CD4-positive, alpha-beta T cell (primary cell): ENCODE measurements around the gene LRRC15. TPM values are rescaled to one million over a fixed set of nuclear protein-coding genes. Genes with fewer than 3 reads are reported as not detected.

ENCODE experiments used
- ATAC-seq: fragments of 200-7000 bp; cut with Tn5 transposase; one replicate; pipeline ENCODE4 v1.10.0; 2022; ENCODE audit warnings: mild to moderate bottlenecking; ENCODE audit not compliant: poor library complexity
- CTCF ChIA-PET: fragments of 350-600 bp; sonication (Branson Sonifier 250); formaldehyde crosslinking; loops from one replicate; lab custom pipeline; 2021; ENCODE audit warnings: antibody characterized with exemption, inconsistent platforms; lab: Charles Lee
- POLR2A ChIA-PET: fragments of 350-600 bp; sonication (Branson Sonifier 250); formaldehyde crosslinking; loops from one replicate; lab custom pipeline; 2021; ENCODE audit warnings: antibody characterized with exemption, inconsistent platforms; lab: Charles Lee
- DNase-seq, 14 experiments: peaks; one replicate each; pipeline ENCODE4 v3.0.0-alpha.2; 2013 to 2020; ENCODE audit warnings: mixed read lengths in 2 of 14
- H3K27ac ChIP-seq, 2 donors: one replicate each; pipeline versions ENCODE4 v1.5.1 to v1.7.0; 2013; ENCODE audit warnings: low read length in 2 of 2, low read depth in 1 of 2, mild to moderate bottlenecking in 1 of 2
- H3K27me3 ChIP-seq, 2 experiments: 1 replicate in 1 of 2; 2 replicates in 1 of 2; pipeline versions ENCODE4 v1.6.1 to v1.7.0; 2013; ENCODE audit warnings: low read length in 2 of 2, control low read depth in 1 of 2, mild to moderate bottlenecking in 1 of 2, moderate library complexity in 1 of 2; ENCODE audit not compliant: insufficient read depth in 2 of 2, control insufficient read depth in 1 of 2
- H3K36me3 ChIP-seq: one replicate; pipeline ENCODE4 v1.6.1; 2013; ENCODE audit warnings: low read length, control low read depth; ENCODE audit not compliant: insufficient read depth
- H3K4me1 ChIP-seq: one replicate; pipeline ENCODE4 v1.6.1; 2013; ENCODE audit warnings: low read length, control low read depth; ENCODE audit not compliant: insufficient read depth
- H3K4me3 ChIP-seq: one replicate; pipeline ENCODE4 v1.5.1; 2013; ENCODE audit warnings: mild to moderate bottlenecking, low read length, moderate library complexity
- H3K9me3 ChIP-seq, 2 experiments: 1 replicate in 1 of 2; 2 replicates in 1 of 2; pipeline versions ENCODE4 v1.6.1 to v1.7.0; 2013; ENCODE audit warnings: low read length in 2 of 2, mild to moderate bottlenecking in 2 of 2, control low read depth in 1 of 2, moderate library complexity in 1 of 2; ENCODE audit not compliant: control insufficient read depth in 1 of 2, insufficient read depth in 1 of 2
- H3K27ac Mint-ChIP-seq: one replicate; pipeline ENCODE4 v1.8.0; 2020; ENCODE audit warnings: mixed read lengths
- H3K27me3 Mint-ChIP-seq: one replicate; pipeline ENCODE4 v1.8.0; 2021; ENCODE audit warnings: mixed read lengths
- H3K36me3 Mint-ChIP-seq: one replicate; pipeline ENCODE4 v1.8.0; 2021; ENCODE audit warnings: low read depth, mixed read lengths
- H3K4me1 Mint-ChIP-seq: one replicate; pipeline ENCODE4 v1.8.0; 2021; ENCODE audit warnings: low read depth, mixed read lengths
- H3K4me3 Mint-ChIP-seq: one replicate; pipeline ENCODE4 v1.8.0; 2020; ENCODE audit warnings: mild to moderate bottlenecking, mixed read lengths
- H3K9me3 Mint-ChIP-seq: one replicate; pipeline ENCODE4 v1.8.0; 2020; ENCODE audit warnings: mixed read lengths
- intact Hi-C, 2 experiments: fragments of 100-400 bp; cut with DNase I in 1 of 2; cut with micrococcal nuclease in 1 of 2; formaldehyde crosslinking; loops; one replicate each; pipeline versions ENCODE4 v1.15.1 to v1.9.0; 2023 to 2025; cut with DNase I, micrococcal nuclease
- polyA plus RNA-seq, 2 donors: library from polyadenylated mRNA; unstranded; fragments of 120-200 nt; gene quantifications; one replicate each; pipeline ENCODE4 v1.2.1, GENCODE V29; 2013
- total RNA-seq, 174 experiments: library from RNA in 2 of 174; stranded (reverse) in 2 of 174; gene quantifications; one replicate each; pipeline ENCODE4 v1.2.3 and lab custom pipeline; 2021 to 2026
- TF ChIP-seq, protein P1 (sequence below): fragments of 200-600 bp; IDR thresholded peaks from one replicate; pipeline ENCODE4 v1.8.0; 2022; ENCODE audit warnings: antibody characterized with exemption, mild to moderate bottlenecking

The LRRC15 gene
- total RNA-seq: not detected
- not detected for polyA plus RNA-seq (2013, experiment 1 of 2)
- 0.03 TPM for polyA plus RNA-seq (2013, experiment 2 of 2)
- 0 to 0.43 (median 0) reads per million in 172 experiments for total RNA-seq (lab: John Stamatoyannopoulos, UW)

DNA sequence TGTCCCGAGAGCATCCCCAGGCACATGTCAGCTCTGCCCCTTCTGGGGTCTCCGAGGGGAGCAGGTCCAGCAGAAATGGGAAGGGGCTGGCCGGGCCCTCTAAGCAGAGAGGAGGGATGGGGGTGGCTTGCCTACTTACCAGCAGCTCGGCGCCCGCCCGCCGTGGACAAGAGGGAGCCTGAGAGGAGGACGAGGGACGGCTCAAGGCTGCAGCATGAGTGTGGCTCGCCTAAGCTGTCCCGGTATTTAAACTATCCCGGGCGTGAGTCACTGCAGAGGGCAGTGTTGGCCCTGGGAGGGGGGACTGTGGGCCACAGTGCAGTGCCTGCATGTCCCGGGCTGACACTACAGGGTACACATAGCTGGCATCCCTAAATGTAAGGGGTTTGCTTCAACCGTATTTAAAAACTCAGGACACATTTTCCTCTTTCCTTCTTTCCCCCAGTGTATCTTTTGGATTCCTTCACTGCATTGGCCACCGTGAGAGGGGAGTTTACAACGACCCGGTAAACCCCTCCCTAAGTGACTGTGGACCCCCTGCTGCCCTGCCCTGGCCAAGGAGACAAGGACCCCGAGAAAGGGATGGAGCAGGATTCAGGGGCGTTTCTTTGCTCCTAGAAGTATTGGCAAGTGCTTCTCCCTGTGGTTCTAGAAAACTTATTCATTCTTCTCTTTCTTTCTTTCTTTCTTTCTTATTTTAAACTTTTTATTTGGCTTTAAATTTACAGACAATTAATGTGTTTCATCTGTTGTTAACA, at the start of gene LRRC15:
LRRC15 (minus strand) TSS at position 222 of the 758 bp plus-strand sequence. CDS start 8,700 bp downstream, outside the sequence.
- TF ChIP-seq, protein P1, sequence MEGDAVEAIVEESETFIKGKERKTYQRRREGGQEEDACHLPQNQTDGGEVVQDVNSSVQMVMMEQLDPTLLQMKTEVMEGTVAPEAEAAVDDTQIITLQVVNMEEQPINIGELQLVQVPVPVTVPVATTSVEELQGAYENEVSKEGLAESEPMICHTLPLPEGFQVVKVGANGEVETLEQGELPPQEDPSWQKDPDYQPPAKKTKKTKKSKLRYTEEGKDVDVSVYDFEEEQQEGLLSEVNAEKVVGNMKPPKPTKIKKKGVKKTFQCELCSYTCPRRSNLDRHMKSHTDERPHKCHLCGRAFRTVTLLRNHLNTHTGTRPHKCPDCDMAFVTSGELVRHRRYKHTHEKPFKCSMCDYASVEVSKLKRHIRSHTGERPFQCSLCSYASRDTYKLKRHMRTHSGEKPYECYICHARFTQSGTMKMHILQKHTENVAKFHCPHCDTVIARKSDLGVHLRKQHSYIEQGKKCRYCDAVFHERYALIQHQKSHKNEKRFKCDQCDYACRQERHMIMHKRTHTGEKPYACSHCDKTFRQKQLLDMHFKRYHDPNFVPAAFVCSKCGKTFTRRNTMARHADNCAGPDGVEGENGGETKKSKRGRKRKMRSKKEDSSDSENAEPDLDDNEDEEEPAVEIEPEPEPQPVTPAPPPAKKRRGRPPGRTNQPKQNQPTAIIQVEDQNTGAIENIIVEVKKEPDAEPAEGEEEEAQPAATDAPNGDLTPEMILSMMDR: no peak
- H3K27ac Mint-ChIP-seq: no peak within 1 kb of the TSS
- ChIA-PET CTCF (no interaction called here), POLR2A (no interaction called here)
- no peaks in the 10 kb centered on the region for H3K9me3 Mint-ChIP-seq
- no peaks in the 10 kb centered on the region for H3K36me3 Mint-ChIP-seq
- Histone ChIP-seq H3K4me3 (no peak within 1 kb of the TSS), H3K27me3 (peaks cover 8 to 33% of the 10 kb centered on the region in 2 experiments), H3K36me3 (no peaks in the 10 kb centered on the region), H3K4me1 (no peaks in the 10 kb centered on the region), H3K27ac (no peak within 1 kb of the TSS), H3K9me3 (no peaks in the 10 kb centered on the region)
- H3K4me1 Mint-ChIP-seq: no peaks in the 10 kb centered on the region
- H3K27me3 Mint-ChIP-seq: peaks cover 39% of the 10 kb centered on the region
- intact Hi-C loops: no loop called here
- no peak for ATAC-seq
- H3K4me3 Mint-ChIP-seq: no peak within 1 kb of the TSS
- no peak for DNase-seq

- no peak for ATAC-seq
- H3K36me3 Mint-ChIP-seq: peaks cover 66% of the 10 kb centered on the region
- TF ChIP-seq, protein P1: no peak
- no peaks in the 10 kb centered on the region for H3K9me3 Mint-ChIP-seq
- ChIA-PET CTCF (no interaction called here), POLR2A (no interaction called here)
- Histone ChIP-seq H3K27ac (no peak overlapping the region), H3K4me1 (no peaks in the 10 kb centered on the region), H3K36me3 (peaks cover 25% of the 10 kb centered on the region), H3K4me3 (no peak overlapping the region), H3K9me3 (no peaks in the 10 kb centered on the region), H3K27me3 (no peaks in the 10 kb centered on the region)
- no peak overlapping the region for H3K4me3 Mint-ChIP-seq
- no peaks in the 10 kb centered on the region for H3K27me3 Mint-ChIP-seq
- no peaks in the 10 kb centered on the region for H3K4me1 Mint-ChIP-seq
- intact Hi-C loops: no loop called here
- no peak for DNase-seq
- no peak overlapping the region for H3K27ac Mint-ChIP-seq
These were observed 49.1 kb upstream of the LRRC15 start for GRCh38 chr3:194418671-194419070.

DNA sequence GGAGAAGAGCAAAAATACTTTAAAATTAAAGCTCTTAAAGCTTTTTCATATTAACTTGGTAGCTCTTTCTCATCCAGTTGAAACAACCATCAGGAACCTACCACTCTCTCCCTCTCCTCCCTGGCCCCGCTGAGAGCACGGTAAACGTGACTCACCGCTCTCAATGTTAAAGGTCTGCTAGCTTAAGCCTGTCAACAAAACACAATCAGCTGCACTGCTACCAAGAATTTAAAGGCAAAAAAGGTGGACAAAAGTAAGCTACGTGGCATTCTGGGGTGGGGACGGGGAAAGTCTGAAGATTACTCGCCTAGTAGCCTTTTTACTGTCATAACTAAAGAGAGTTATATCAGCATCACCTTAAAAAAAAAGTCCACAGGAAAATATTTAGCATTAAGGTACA, 37.9 kb upstream of the LRRC15 start:
- TF ChIP-seq, protein P1: no peak
- Histone ChIP-seq H3K4me3 (no peak overlapping the region), H3K27me3 (no peaks in the 10 kb centered on the region), H3K27ac (no peak overlapping the region), H3K36me3 (peaks cover 10% of the 10 kb centered on the region), H3K4me1 (no peaks in the 10 kb centered on the region), H3K9me3 (no peaks in the 10 kb centered on the region)
- Mint-ChIP-seq H3K9me3 (no peaks in the 10 kb centered on the region), H3K27ac (no peak overlapping the region), H3K36me3 (peaks cover 41% of the 10 kb centered on the region), H3K4me1 (peaks cover 8% of the 10 kb centered on the region), H3K4me3 (no peak overlapping the region), H3K27me3 (no peaks in the 10 kb centered on the region)
- POLR2A ChIA-PET: interaction anchor here (0.9 to 4.3 kb wide), 3 partner anchors 10 to 177 kb away, joined by 3 to 29 read pairs (median 4); partner anchors contain the start of gene GP5
- DNase-seq (no peak), ATAC-seq (no peak)
- CTCF ChIA-PET: interaction anchor here (0.8 to 3.0 kb wide), 3 partner anchors 10 to 73 kb away, joined by 3 to 23 read pairs (median 9); no protein-coding TSS in a partner anchor
- intact Hi-C loops: no loop called here
